Measurements from ENCODE around the gene MYO6.
"Not testable (repeated sequence)": the region's sequence is repeated elsewhere in the genome, so short reads cannot be mapped to it uniquely, and the experiment has no call there.

Gene MYO6
- 3.7 to 37.8 (median 10.3) reads per million in 9 experiments for total RNA-seq

- DNase-seq (peak; percentile 23 to 48 (median 43)), ATAC-seq (replicated peaks) (peak; percentile 86)
- peaks cover 8% of the 10 kb centered on the region for H3K36me3 Mint-ChIP-seq (ENCODE audit: insufficient read depth)
- H3K9me3 Mint-ChIP-seq = no peaks in the 10 kb centered on the region
- H3K27me3 Mint-ChIP-seq = peaks cover 7 to 11% of the 10 kb centered on the region in 2 donors
- peak within 1 kb of the TSS; percentile 94 to 95 for H3K4me3 Mint-ChIP-seq
- peaks cover 7 to 15% of the 10 kb centered on the region in 2 donors for H3K4me1 Mint-ChIP-seq (ENCODE audit: low read depth in 2 of 2)
- H3K27ac Mint-ChIP-seq = peak within 1 kb of the TSS; percentile 94 to 97
These were observed at the start of gene MYO6 for GRCh38 chr6:75748743-75749538. Gene MYO6, plus strand, starts transcription at chr6:75749239. Its CDS starts 68,309 bp downstream, at chr6:75817548.

- not testable (repeated sequence) for DNase-seq; H3K27ac Mint-ChIP-seq; H3K4me3 Mint-ChIP-seq; ATAC-seq (replicated peaks); H3K9me3 Mint-ChIP-seq; H3K27me3 Mint-ChIP-seq; H3K4me1 Mint-ChIP-seq (ENCODE audit: low read depth in 2 of 2)
- H3K36me3 Mint-ChIP-seq (ENCODE audit: insufficient read depth) = peaks cover 43% of the 10 kb centered on the region
These were observed 40.7 kb upstream of the MYO6 start for GRCh38 chr6:75708334-75708733.

- no peak for DNase-seq
- Mint-ChIP-seq H3K27ac (no peak overlapping the region), H3K36me3 (ENCODE audit: insufficient read depth) (peaks cover 56% of the 10 kb centered on the region), H3K27me3 (no peaks in the 10 kb centered on the region), H3K4me1 (ENCODE audit: low read depth in 2 of 2) (peaks cover 0 to 6% of the 10 kb centered on the region in 2 donors), H3K9me3 (no peaks in the 10 kb centered on the region), H3K4me3 (no peak overlapping the region)
- ATAC-seq (replicated peaks) = no peak
These were observed 37.9 kb upstream of the MYO6 start for GRCh38 chr6:75711173-75711572.

- no peaks in the 10 kb centered on the region for H3K4me1 Mint-ChIP-seq (ENCODE audit: low read depth in 2 of 2)
- H3K27me3 Mint-ChIP-seq = no peaks in the 10 kb centered on the region
- H3K9me3 Mint-ChIP-seq = no peaks in the 10 kb centered on the region
- H3K36me3 Mint-ChIP-seq (ENCODE audit: insufficient read depth) = peaks cover 19% of the 10 kb centered on the region
- no peak for ATAC-seq (replicated peaks)
- H3K4me3 Mint-ChIP-seq = no peak overlapping the region
- peak overlapping the region in 1 of 2 donors; percentile 32 for H3K27ac Mint-ChIP-seq
- DNase-seq = no peak
These were observed 29.9 kb upstream of the MYO6 start for GRCh38 chr6:75719133-75719532.

GRCh38 chr6:75723382-75723781, 25.7 kb upstream of the MYO6 start:
- H3K9me3 Mint-ChIP-seq = no peaks in the 10 kb centered on the region
- H3K36me3 Mint-ChIP-seq (ENCODE audit: insufficient read depth) = no peaks in the 10 kb centered on the region
- no peak overlapping the region for H3K27ac Mint-ChIP-seq
- H3K27me3 Mint-ChIP-seq = no peaks in the 10 kb centered on the region
- ATAC-seq (replicated peaks) (no peak), DNase-seq (no peak)
- H3K4me3 Mint-ChIP-seq = no peak overlapping the region
- no peaks in the 10 kb centered on the region for H3K4me1 Mint-ChIP-seq (ENCODE audit: low read depth in 2 of 2)

- no peaks in the 10 kb centered on the region for H3K9me3 Mint-ChIP-seq
- DNase-seq (no peak), ATAC-seq (replicated peaks) (no peak)
- H3K4me3 Mint-ChIP-seq = no peak overlapping the region
- no peaks in the 10 kb centered on the region for H3K36me3 Mint-ChIP-seq (ENCODE audit: insufficient read depth)
- no peaks in the 10 kb centered on the region for H3K4me1 Mint-ChIP-seq (ENCODE audit: low read depth in 2 of 2)
- H3K27ac Mint-ChIP-seq = no peak overlapping the region
- no peaks in the 10 kb centered on the region for H3K27me3 Mint-ChIP-seq
These were observed 21.8 kb upstream of the MYO6 start for GRCh38 chr6:75727206-75727605.

- DNase-seq; H3K9me3 Mint-ChIP-seq; H3K4me3 Mint-ChIP-seq; H3K27me3 Mint-ChIP-seq; H3K27ac Mint-ChIP-seq; H3K4me1 Mint-ChIP-seq (ENCODE audit: low read depth in 2 of 2); ATAC-seq (replicated peaks); H3K36me3 Mint-ChIP-seq (ENCODE audit: insufficient read depth): not testable (repeated sequence)
These were observed 18.0 kb upstream of the MYO6 start for GRCh38 chr6:75731029-75731428.

GRCh38 chr6:75735491-75736186, 13.4 kb upstream of the MYO6 start:
- peaks cover 0 to 8% of the 10 kb centered on the region in 2 donors for H3K27me3 Mint-ChIP-seq
- no peak overlapping the region for H3K27ac Mint-ChIP-seq
- H3K4me1 Mint-ChIP-seq (ENCODE audit: low read depth in 2 of 2) = no peaks in the 10 kb centered on the region
- H3K9me3 Mint-ChIP-seq = no peaks in the 10 kb centered on the region
- H3K36me3 Mint-ChIP-seq (ENCODE audit: insufficient read depth) = peaks cover 5% of the 10 kb centered on the region
- ATAC-seq (replicated peaks) (no peak), DNase-seq (no peak)
- no peak overlapping the region for H3K4me3 Mint-ChIP-seq

- DNase-seq = no peak
- Mint-ChIP-seq H3K27me3 (peaks cover 7 to 19% of the 10 kb centered on the region in 2 donors), H3K9me3 (no peaks in the 10 kb centered on the region), H3K4me3 (no peak overlapping the region), H3K27ac (no peak overlapping the region), H3K36me3 (ENCODE audit: insufficient read depth) (no peaks in the 10 kb centered on the region), H3K4me1 (ENCODE audit: low read depth in 2 of 2) (peaks cover 3 to 5% of the 10 kb centered on the region in 2 donors)
- ATAC-seq (replicated peaks) = no peak
These were observed 5.1 kb upstream of the MYO6 start for GRCh38 chr6:75743971-75744370.

- Mint-ChIP-seq H3K4me3 (no peak overlapping the region), H3K4me1 (ENCODE audit: low read depth in 2 of 2) (peaks cover 5 to 9% of the 10 kb centered on the region in 2 donors), H3K9me3 (no peaks in the 10 kb centered on the region), H3K27ac (no peak overlapping the region), H3K36me3 (ENCODE audit: insufficient read depth) (peaks cover 8% of the 10 kb centered on the region), H3K27me3 (peaks cover 7 to 11% of the 10 kb centered on the region in 2 donors)
- DNase-seq (no peak), ATAC-seq (replicated peaks) (no peak)
These were observed 3.6 kb upstream of the MYO6 start for GRCh38 chr6:75745404-75745803.

- H3K27ac Mint-ChIP-seq = no peak overlapping the region
- peaks cover 7 to 11% of the 10 kb centered on the region in 2 donors for H3K27me3 Mint-ChIP-seq
- H3K9me3 Mint-ChIP-seq = no peaks in the 10 kb centered on the region
- ATAC-seq (replicated peaks) (no peak), DNase-seq (no peak)
- H3K4me1 Mint-ChIP-seq (ENCODE audit: low read depth in 2 of 2) = peaks cover 7 to 12% of the 10 kb centered on the region in 2 donors
- H3K36me3 Mint-ChIP-seq (ENCODE audit: insufficient read depth) = peaks cover 8% of the 10 kb centered on the region
- H3K4me3 Mint-ChIP-seq = no peak overlapping the region
These were observed 2.8 kb upstream of the MYO6 start for GRCh38 chr6:75746221-75746620.

GRCh38 chr6:75747152-75747992, 1.7 kb upstream of the MYO6 start:
- no peak for ATAC-seq (replicated peaks)
- no peaks in the 10 kb centered on the region for H3K9me3 Mint-ChIP-seq
- peaks cover 7 to 12% of the 10 kb centered on the region in 2 donors for H3K4me1 Mint-ChIP-seq (ENCODE audit: low read depth in 2 of 2)
- DNase-seq = no peak
- H3K27ac Mint-ChIP-seq = no peak overlapping the region
- H3K36me3 Mint-ChIP-seq (ENCODE audit: insufficient read depth) = peaks cover 8% of the 10 kb centered on the region
- H3K27me3 Mint-ChIP-seq = peaks cover 7 to 11% of the 10 kb centered on the region in 2 donors
- peak overlapping the region in 1 of 2 donors; percentile 94 for H3K4me3 Mint-ChIP-seq

All from effector memory CD8-positive, alpha-beta T cell (primary cell).